AG04449 (cell line): ENCODE results near the gene RYK.

Experiments
- CTCF ChIA-PET: fragments of 350-600 bp; formaldehyde crosslinking; extraction: SDS; loops from one replicate; lab custom pipeline; 2021; ENCODE audit warnings: antibody characterized with exemption; lab: Yijun Ruan, JAX
- POLR2A ChIA-PET: fragments of 400-600, 350-600 bp; formaldehyde crosslinking; extraction: SDS; loops from one replicate; lab custom pipeline; 2020; ENCODE audit warnings: antibody characterized with exemption, inconsistent platforms; lab: Yijun Ruan, JAX
- DNase-seq: peaks from one replicate; pipeline ENCODE4 v3.0.0-alpha.2; 2010; ENCODE audit warnings: low read depth, low spot score
- H3K4me3 ChIP-seq: 2 replicates; pipeline ENCODE4 v1.5.1; 2011; ENCODE audit warnings: low read depth, mild to moderate bottlenecking, control low read depth, low read length
- CTCF ChIP-seq: IDR thresholded peaks from one replicate; pipeline ENCODE4 v1.5.1; 2011; ENCODE audit warnings: mild to moderate bottlenecking, moderate library complexity, low read length, control low read depth, inconsistent platforms; ENCODE audit not compliant: insufficient read depth; ENCODE audit errors: missing control alignments

Gene RYK

GRCh38 chr3:134148534-134148933 is 102.1 kb downstream of the RYK start:
- ChIA-PET CTCF (interaction anchor here (0.8 to 1.0 kb wide), 2 partner anchors 218 to 220 kb away, joined by 3 to 4 read pairs; no protein-coding TSS in a partner anchor), POLR2A (no interaction called here)
- no peak overlapping the region for H3K4me3 ChIP-seq
- DNase-seq, result no peak
- no peak for TF ChIP-seq CTCF

- H3K4me3 ChIP-seq, result no peak overlapping the region
- no peak for TF ChIP-seq CTCF
- ChIA-PET CTCF (interaction anchor here (1.3 kb wide), 1 partner anchor 218 kb away, joined by 4 read pairs; no protein-coding TSS in a partner anchor), POLR2A (no interaction called here)
- no peak for DNase-seq
Measured at GRCh38 chr3:134147411-134147810, 103.2 kb downstream of the RYK start.

GRCh38 chr3:134146666-134147065 is 104.0 kb downstream of the RYK start:
- CTCF ChIA-PET, result interaction anchor here (1.3 kb wide), 1 partner anchor 218 kb away, joined by 4 read pairs; no protein-coding TSS in a partner anchor
- no peak overlapping the region for H3K4me3 ChIP-seq
- TF ChIP-seq CTCF, result no peak
- no peak for DNase-seq
- POLR2A ChIA-PET, result no interaction called here

- ChIA-PET POLR2A (no interaction called here), CTCF (interaction anchor here (0.6 kb wide), 1 partner anchor 104 kb away, joined by 3 read pairs; no protein-coding TSS in a partner anchor)
- no peak for TF ChIP-seq CTCF
- no peak overlapping the region for H3K4me3 ChIP-seq
- DNase-seq, result no peak
Measured at GRCh38 chr3:134145183-134145582, 105.5 kb downstream of the RYK start.

GRCh38 chr3:134144694-134145093 is 106.0 kb downstream of the RYK start:
- ChIA-PET CTCF (no interaction called here), POLR2A (no interaction called here)
- no peak overlapping the region for H3K4me3 ChIP-seq
- DNase-seq, result no peak
- TF ChIP-seq CTCF, result no peak

- no peak for DNase-seq
- no peak for TF ChIP-seq CTCF
- ChIA-PET POLR2A (no interaction called here), CTCF (no interaction called here)
- H3K4me3 ChIP-seq, result no peak overlapping the region
Measured at GRCh38 chr3:134143828-134144401, 106.7 kb downstream of the RYK start.
